K562 (cell line): ENCODE measurements around the gene S100P. TPM values are rescaled to one million over a fixed set of nuclear protein-coding genes. Genes with fewer than 3 reads are reported as not detected.

Experiments used
- BRD9 ChIP-seq: fragments of 450-650 bp; IDR thresholded peaks from 2 replicates; pipeline ENCODE4 v1.6.1; 2018; ENCODE audit warnings: low read depth; ENCODE audit not compliant: partially characterized antibody
- CREBBP ChIP-seq: IDR thresholded peaks from one replicate; pipeline ENCODE4 v1.6.1; 2012; ENCODE audit warnings: low read depth, mild to moderate bottlenecking, control low read depth, inconsistent platforms, low read length
- GATA2 ChIP-seq: sonication (generic); formaldehyde crosslinking; IDR thresholded peaks from 2 replicates; pipeline ENCODE4 v1.4.0; 2020; ENCODE audit warnings: mild to moderate bottlenecking, missing genetic modification reagents
- GTF2E2 ChIP-seq: fragments of 200-800 bp; sonication (Bioruptor generic); IDR thresholded peaks from 2 replicates; pipeline ENCODE4 v1.6.1; 2016; ENCODE audit warnings: missing genetic modification characterization, missing compliant biosample characterization
- ILF3 ChIP-seq: fragments of 450-650 bp; IDR thresholded peaks from 2 replicates; pipeline ENCODE4 v1.6.1; 2018; ENCODE audit warnings: antibody characterized with exemption, mild to moderate bottlenecking, moderate library complexity, borderline replicate concordance
- KAT2B ChIP-seq: IDR thresholded peaks from one replicate; pipeline ENCODE4 v1.6.1; 2012; ENCODE audit warnings: low read depth, mild to moderate bottlenecking, control low read depth, inconsistent platforms, low read length, moderate library complexity
- MXI1 ChIP-seq: IDR thresholded peaks from 2 replicates; pipeline ENCODE4 v1.6.1; 2011; ENCODE audit warnings: low read depth, mild to moderate bottlenecking, improper control_type of control experiment, low read length
- RAD21 ChIP-seq, 2 experiments: fragments of 250-450 bp in 1 of 2; fragments of 450-650 bp in 1 of 2; sonication (Bioruptor Pico) in 1 of 2; formaldehyde crosslinking in 1 of 2; IDR thresholded peaks in 1 of 2; conservative IDR thresholded peaks in 1 of 2; 2 replicates each; pipeline versions ENCODE4 v1.4.0 to v1.8.0; 2020 to 2022; ENCODE audit warnings: mild to moderate bottlenecking in 2 of 2, moderate library complexity in 1 of 2
- RFX1 ChIP-seq: fragments of 450-650 bp; IDR thresholded peaks from 2 replicates; pipeline ENCODE4 v1.6.1; 2016; ENCODE audit warnings: mild to moderate bottlenecking, moderate library complexity
- TOE1 ChIP-seq, 2 experiments: fragments of 450-650 bp in 1 of 2; sonication (generic) in 1 of 2; formaldehyde crosslinking in 1 of 2; IDR thresholded peaks; 2 replicates each; pipeline versions ENCODE4 v1.7.1 to v1.8.0; 2016 to 2022; ENCODE audit warnings: borderline replicate concordance in 2 of 2, mild to moderate bottlenecking in 2 of 2, antibody characterized with exemption in 1 of 2, inconsistent platforms in 1 of 2, low read depth in 1 of 2, missing genetic modification reagents in 1 of 2, moderate library complexity in 1 of 2
- ZFX ChIP-seq: sonication (generic); formaldehyde crosslinking; IDR thresholded peaks from 2 replicates; pipeline ENCODE4 v1.8.0; 2022; ENCODE audit warnings: mild to moderate bottlenecking, missing genetic modification reagents, moderate library complexity
- ZKSCAN3 ChIP-seq: fragments of 250-450 bp; sonication (Bioruptor Pico); IDR thresholded peaks from 2 replicates; pipeline ENCODE4 v1.4.0; 2020
- ZNF143 ChIP-seq: sonication (generic); formaldehyde crosslinking; IDR thresholded peaks from 2 replicates; pipeline ENCODE4 v1.9.0; 2022; ENCODE audit warnings: mild to moderate bottlenecking, missing genetic modification reagents
- ZNF384 ChIP-seq: IDR thresholded peaks from 2 replicates; pipeline ENCODE4 v1.6.1; 2012; ENCODE audit warnings: low read depth, low read length, improper control_type of control experiment
- polyA plus RNA-seq, 8 experiments: library from polyadenylated mRNA; depleted of rRNA in 4 of 8; stranded (reverse) in 5 of 8; unstranded in 3 of 8; fragments of >200 nt; fragmentation: Nextera tagmentation in 2 of 8; fragmentation: Illumina TruSeq in 1 of 8; extraction: Ambion mirVana in 2 of 8; extraction: Trizol in 1 of 8; gene quantifications; 2 replicates each; pipeline versions ENCODE4 v1.2.1 to v1.2.3, GENCODE V29; 2011 to 2014; ENCODE audit warnings: inconsistent platforms in 1 of 8, missing spikeins in 1 of 8
- total RNA-seq, 7 experiments: library from RNA; depleted of rRNA in 6 of 7; stranded (reverse); fragments of >200 nt in 6 of 7; fragmentation: Illumina TruSeq in 2 of 7; extraction: Trizol in 2 of 7; gene quantifications; 2 replicates each; pipeline versions ENCODE4 v1.2.1 to v1.2.3, GENCODE V29; 2011 to 2021; ENCODE audit warnings: low replicate concordance in 1 of 7
- TF ChIP-seq, protein P1 (sequence below), 2 experiments: IDR thresholded peaks; 2 replicates each; pipeline ENCODE4 v1.6.1; 2012; ENCODE audit warnings: improper control_type of control experiment in 2 of 2, low read depth in 2 of 2, low read length in 2 of 2, borderline replicate concordance in 1 of 2
- TF ChIP-seq, protein P2 (sequence below): fragments of 250-450 bp; sonication (Bioruptor Pico); IDR thresholded peaks from 2 replicates; pipeline ENCODE4 v1.8.0; 2021; ENCODE audit warnings: borderline replicate concordance, mild to moderate bottlenecking, moderate library complexity; ENCODE audit not compliant: poor library complexity, severe bottlenecking
- TF ChIP-seq, protein P3 (sequence below): sonication (generic); formaldehyde crosslinking; IDR thresholded peaks from 2 replicates; pipeline ENCODE4 v1.8.1; 2023; ENCODE audit warnings: mild to moderate bottlenecking, missing genetic modification reagents
- TF ChIP-seq, protein P4 (sequence below): fragments of 250-450 bp; sonication (Bioruptor Pico); IDR thresholded peaks from 2 replicates; pipeline ENCODE4 v1.5.1; 2021; ENCODE audit warnings: mild to moderate bottlenecking

Gene S100P
- total and polyA plus RNA-seq, 9 of the 15 experiments (the other 6 are each of a cell fraction or from before 2014, with no cell fraction given), result 4.1 to 23.8 (median 7.5) TPM

DNA sequence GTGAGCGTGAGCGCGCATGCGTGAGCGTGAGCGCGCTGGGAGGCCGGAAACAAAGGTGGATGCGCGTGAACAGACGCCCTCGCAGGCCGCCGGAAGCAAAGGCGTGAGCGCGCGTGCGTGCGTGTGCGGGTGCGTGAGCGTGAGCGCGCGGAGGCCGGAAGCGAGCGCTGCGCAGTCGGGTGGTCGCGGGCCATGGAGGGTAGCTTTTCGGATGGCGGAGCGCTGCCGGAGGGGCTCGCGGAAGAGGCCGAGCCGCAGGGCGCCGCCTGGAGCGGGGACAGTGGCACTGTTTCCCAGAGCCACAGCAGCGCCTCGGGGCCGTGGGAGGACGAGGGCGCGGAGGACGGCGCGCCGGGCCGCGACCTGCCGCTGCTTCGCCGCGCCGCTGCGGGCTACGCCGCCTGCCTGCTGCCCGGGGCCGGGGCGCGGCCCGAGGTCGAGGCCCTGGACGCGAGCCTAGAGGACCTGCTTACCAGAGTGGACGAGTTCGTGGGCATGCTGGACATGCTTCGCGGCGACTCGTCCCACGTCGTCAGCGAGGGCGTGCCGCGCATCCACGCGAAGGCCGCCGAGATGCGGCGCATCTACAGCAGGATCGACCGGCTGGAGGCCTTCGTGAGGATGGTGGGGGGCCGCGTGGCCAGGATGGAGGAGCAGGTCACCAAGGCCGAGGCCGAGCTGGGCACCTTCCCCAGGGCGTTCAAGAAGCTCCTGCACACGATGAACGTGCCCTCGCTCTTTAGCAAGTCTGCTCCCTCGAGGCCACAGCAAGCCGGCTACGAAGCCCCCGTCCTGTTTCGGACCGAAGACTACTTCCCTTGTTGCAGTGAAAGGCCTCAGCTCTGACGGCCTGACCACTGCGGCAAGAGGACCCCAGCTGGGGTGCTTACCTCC is 22.6 kb downstream of the S100P start, which contains the start of gene BLOC1S4 (continued):
- no peak for TF ChIP-seq GATA2 (CRISPR knock-in tag)
- no peak for TF ChIP-seq ILF3
- TF ChIP-seq RAD21 (CRISPR knock-in tag; conservative IDR thresholded peaks at IDR 0.05 in 1 of 2, IDR thresholded peaks at IDR 0.05 in 1 of 2), result 0 out of 4 replicates have a peak, but pooled peaks of 1 of the 2 experiments have one; percentile 13
- no peak for TF ChIP-seq TOE1 (IDR thresholded peaks at IDR 0.05; ENCODE audit: borderline replicate concordance)
- TF ChIP-seq TOE1 (CRISPR knock-in tag; IDR thresholded peaks at IDR 0.05; ENCODE audit: borderline replicate concordance, low read depth), result no peak; the same call in 1 of the 2 replicates
- no peak for TF ChIP-seq GTF2E2
- TF ChIP-seq, protein P1, sequence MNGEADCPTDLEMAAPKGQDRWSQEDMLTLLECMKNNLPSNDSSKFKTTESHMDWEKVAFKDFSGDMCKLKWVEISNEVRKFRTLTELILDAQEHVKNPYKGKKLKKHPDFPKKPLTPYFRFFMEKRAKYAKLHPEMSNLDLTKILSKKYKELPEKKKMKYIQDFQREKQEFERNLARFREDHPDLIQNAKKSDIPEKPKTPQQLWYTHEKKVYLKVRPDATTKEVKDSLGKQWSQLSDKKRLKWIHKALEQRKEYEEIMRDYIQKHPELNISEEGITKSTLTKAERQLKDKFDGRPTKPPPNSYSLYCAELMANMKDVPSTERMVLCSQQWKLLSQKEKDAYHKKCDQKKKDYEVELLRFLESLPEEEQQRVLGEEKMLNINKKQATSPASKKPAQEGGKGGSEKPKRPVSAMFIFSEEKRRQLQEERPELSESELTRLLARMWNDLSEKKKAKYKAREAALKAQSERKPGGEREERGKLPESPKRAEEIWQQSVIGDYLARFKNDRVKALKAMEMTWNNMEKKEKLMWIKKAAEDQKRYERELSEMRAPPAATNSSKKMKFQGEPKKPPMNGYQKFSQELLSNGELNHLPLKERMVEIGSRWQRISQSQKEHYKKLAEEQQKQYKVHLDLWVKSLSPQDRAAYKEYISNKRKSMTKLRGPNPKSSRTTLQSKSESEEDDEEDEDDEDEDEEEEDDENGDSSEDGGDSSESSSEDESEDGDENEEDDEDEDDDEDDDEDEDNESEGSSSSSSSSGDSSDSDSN (IDR thresholded peaks at IDR 0.05; ENCODE audit: borderline replicate concordance in 1 of 2, low read depth in 2 of 2, low read length in 2 of 2), result peak; percentile 60 to 88; a peak in 2 of 4 replicates
- TF ChIP-seq CREBBP, result no peak
- TF ChIP-seq ZNF384, result no peak
- TF ChIP-seq BRD9, result no peak
- TF ChIP-seq, protein P2, sequence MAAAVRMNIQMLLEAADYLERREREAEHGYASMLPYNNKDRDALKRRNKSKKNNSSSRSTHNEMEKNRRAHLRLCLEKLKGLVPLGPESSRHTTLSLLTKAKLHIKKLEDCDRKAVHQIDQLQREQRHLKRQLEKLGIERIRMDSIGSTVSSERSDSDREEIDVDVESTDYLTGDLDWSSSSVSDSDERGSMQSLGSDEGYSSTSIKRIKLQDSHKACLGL (CRISPR knock-in tag), result no peak
- TF ChIP-seq KAT2B, result no peak
- TF ChIP-seq RFX1, result no peak
- TF ChIP-seq ZKSCAN3, result no peak
- TF ChIP-seq, protein P3, sequence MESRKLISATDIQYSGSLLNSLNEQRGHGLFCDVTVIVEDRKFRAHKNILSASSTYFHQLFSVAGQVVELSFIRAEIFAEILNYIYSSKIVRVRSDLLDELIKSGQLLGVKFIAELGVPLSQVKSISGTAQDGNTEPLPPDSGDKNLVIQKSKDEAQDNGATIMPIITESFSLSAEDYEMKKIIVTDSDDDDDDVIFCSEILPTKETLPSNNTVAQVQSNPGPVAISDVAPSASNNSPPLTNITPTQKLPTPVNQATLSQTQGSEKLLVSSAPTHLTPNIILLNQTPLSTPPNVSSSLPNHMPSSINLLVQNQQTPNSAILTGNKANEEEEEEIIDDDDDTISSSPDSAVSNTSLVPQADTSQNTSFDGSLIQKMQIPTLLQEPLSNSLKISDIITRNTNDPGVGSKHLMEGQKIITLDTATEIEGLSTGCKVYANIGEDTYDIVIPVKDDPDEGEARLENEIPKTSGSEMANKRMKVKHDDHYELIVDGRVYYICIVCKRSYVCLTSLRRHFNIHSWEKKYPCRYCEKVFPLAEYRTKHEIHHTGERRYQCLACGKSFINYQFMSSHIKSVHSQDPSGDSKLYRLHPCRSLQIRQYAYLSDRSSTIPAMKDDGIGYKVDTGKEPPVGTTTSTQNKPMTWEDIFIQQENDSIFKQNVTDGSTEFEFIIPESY (CRISPR knock-in tag), result no peak
- peak; percentile 54 for TF ChIP-seq ZNF143 (CRISPR knock-in tag)
- TF ChIP-seq ZFX (CRISPR knock-in tag), result peak; percentile 87
- no peak for TF ChIP-seq MXI1
- TF ChIP-seq, protein P4, sequence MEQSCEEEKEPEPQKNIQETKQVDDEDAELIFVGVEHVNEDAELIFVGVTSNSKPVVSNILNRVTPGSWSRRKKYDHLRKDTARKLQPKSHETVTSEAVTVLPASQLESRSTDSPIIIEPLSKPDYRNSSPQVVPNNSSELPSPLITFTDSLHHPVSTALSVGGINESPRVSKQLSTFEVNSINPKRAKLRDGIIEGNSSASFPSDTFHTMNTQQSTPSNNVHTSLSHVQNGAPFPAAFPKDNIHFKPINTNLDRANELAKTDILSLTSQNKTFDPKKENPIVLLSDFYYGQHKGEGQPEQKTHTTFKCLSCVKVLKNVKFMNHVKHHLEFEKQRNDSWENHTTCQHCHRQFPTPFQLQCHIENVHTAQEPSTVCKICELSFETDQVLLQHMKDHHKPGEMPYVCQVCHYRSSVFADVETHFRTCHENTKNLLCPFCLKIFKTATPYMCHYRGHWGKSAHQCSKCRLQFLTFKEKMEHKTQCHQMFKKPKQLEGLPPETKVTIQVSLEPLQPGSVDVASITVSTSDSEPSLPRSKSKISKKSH (CRISPR knock-in tag), result no peak
